K562 (cell line): ENCODE measurements around the gene FARP1. TPM values are rescaled to one million over a fixed set of nuclear protein-coding genes. Genes with fewer than 3 reads are reported as not detected.

Experiments used
- ATAC-seq: fragments of 200-7000 bp; cut with Tn5 transposase; 3 replicates; pipeline ENCODE4 v1.9.1; 2020; ENCODE audit warnings: moderate library complexity
- BruUV-seq: library from RNA; stranded (reverse); fragments of 400-500 nt; replicated peaks from 2 replicates; lab custom pipeline; 2021; lab: Mats Ljungman, UMichigan
- CTCF ChIA-PET: fragments of 300-600 bp; formaldehyde crosslinking; extraction: SDS; loops from one replicate; lab custom pipeline; 2021; ENCODE audit warnings: low intra/inter-chr PET ratio; lab: Yijun Ruan, JAX
- POLR2A ChIA-PET: fragments of 300-600, 350-650 bp; sonication (Branson Sonifier 250); formaldehyde crosslinking; extraction: SDS; loops from one replicate; lab custom pipeline; 2021; ENCODE audit warnings: antibody characterized with exemption, inconsistent platforms; lab: Yijun Ruan, JAX
- DNase-seq, 4 experiments: peaks; one replicate each; pipeline versions ENCODE4 v3.0.0 to v3.0.0-alpha.2; 2011 to 2018; ENCODE audit warnings: low spot score in 3 of 4, mixed read lengths in 3 of 4; ENCODE audit errors: extremely low read depth in 1 of 4
- FAIRE-seq: peaks from 2 replicates; lab custom pipeline; 2011; peaks lifted over from hg19 to GRCh38; lab: Jason Lieb, UNC
- H2AFZ ChIP-seq: 2 replicates; pipeline ENCODE4 v1.6.0; 2011; ENCODE audit warnings: low read depth, low read length, control low read depth, inconsistent platforms
- H3K27ac ChIP-seq: fragments of 200-600 bp; 3 replicates; pipeline ENCODE4 v1.8.0; 2011; ENCODE audit warnings: low read depth, mild to moderate bottlenecking, control low read depth, inconsistent platforms, low read length, moderate library complexity, mixed read lengths; ENCODE audit errors: extremely low read depth
- H3K27me3 ChIP-seq, 2 experiments: fragments of 300-600 bp in 1 of 2; 2 replicates in 1 of 2; 3 replicates in 1 of 2; pipeline versions ENCODE4 v1.6.0 to v1.8.0; 2011; ENCODE audit warnings: inconsistent platforms in 2 of 2, low read length in 2 of 2, mild to moderate bottlenecking in 1 of 2, mixed read lengths in 1 of 2, moderate library complexity in 1 of 2; ENCODE audit not compliant: control insufficient read depth in 2 of 2, insufficient read depth in 2 of 2
- H3K36me3 ChIP-seq: fragments of 300-600 bp; 3 replicates; pipeline ENCODE4 v1.8.0; 2011; ENCODE audit warnings: mild to moderate bottlenecking, low read length, inconsistent platforms; ENCODE audit not compliant: control insufficient read depth, insufficient read depth
- H3K4me1 ChIP-seq, 2 experiments: fragments of 200-600 bp in 1 of 2; replicated peaks in 1 of 2; 2 replicates in 1 of 2; 3 replicates in 1 of 2; pipeline versions ENCODE4 v1.5.1 to v1.8.0; 2011; ENCODE audit warnings: inconsistent platforms in 2 of 2, low read length in 2 of 2, mild to moderate bottlenecking in 1 of 2, mixed read lengths in 1 of 2, moderate library complexity in 1 of 2; ENCODE audit not compliant: control insufficient read depth in 2 of 2, insufficient read depth in 2 of 2
- H3K4me2 ChIP-seq: 2 replicates; pipeline ENCODE4 v1.6.1; 2011; ENCODE audit warnings: low read length, control low read depth, inconsistent platforms, mixed read lengths; ENCODE audit not compliant: insufficient read depth
- H3K4me3 ChIP-seq: fragments of 200-600 bp; sonication (generic), shearing (Covaris generic); 2 replicates; pipeline ENCODE4 v1.5.1; 2016; ENCODE audit warnings: control low read depth, inconsistent platforms
- H3K79me2 ChIP-seq: fragments of 200-600 bp; 3 replicates; pipeline ENCODE4 v1.8.0; 2011; ENCODE audit warnings: low read length, inconsistent platforms; ENCODE audit not compliant: control insufficient read depth, insufficient read depth
- H3K9ac ChIP-seq, 2 experiments: 2 replicates each; pipeline versions ENCODE4 v1.6.0 to v1.6.1; 2011; ENCODE audit warnings: low read depth in 2 of 2, low read length in 2 of 2, control low read depth in 1 of 2, inconsistent platforms in 1 of 2, mild to moderate bottlenecking in 1 of 2, mixed read lengths in 1 of 2; ENCODE audit not compliant: insufficient read depth in 1 of 2
- H3K9me1 ChIP-seq: one replicate; pipeline ENCODE4 v1.6.0; 2011; ENCODE audit warnings: inconsistent platforms, mild to moderate bottlenecking, low read length, moderate library complexity; ENCODE audit not compliant: control insufficient read depth, insufficient read depth
- H3K9me3 ChIP-seq: replicated peaks from 2 replicates; pipeline ENCODE4 v1.5.1; 2011; ENCODE audit warnings: low read depth, low read length, inconsistent platforms; ENCODE audit not compliant: control insufficient read depth, insufficient read depth
- H4K20me1 ChIP-seq: replicated peaks from 2 replicates; pipeline ENCODE4 v1.6.1; 2011; ENCODE audit warnings: low read length, inconsistent platforms, mixed read lengths; ENCODE audit not compliant: control insufficient read depth, insufficient read depth
- BCOR ChIP-seq: fragments of 450-650 bp; IDR thresholded peaks from 2 replicates; pipeline ENCODE4 v1.6.1; 2016
- BDP1 ChIP-seq: IDR thresholded peaks from 3 replicates; pipeline ENCODE4 v1.6.1; 2011; ENCODE audit not compliant: insufficient read length, insufficient read depth
- BMI1 ChIP-seq: fragments of 150-350 bp; IDR thresholded peaks from 2 replicates; pipeline ENCODE4 v1.6.1; 2014; ENCODE audit warnings: low read length
- CBFB ChIP-seq: sonication (generic); formaldehyde crosslinking; IDR thresholded peaks from 2 replicates; pipeline ENCODE4 v1.4.0; 2020; ENCODE audit warnings: mild to moderate bottlenecking, missing genetic modification reagents
- CREM ChIP-seq: IDR thresholded peaks from 2 replicates; pipeline ENCODE4 v1.6.1; 2014; ENCODE audit warnings: antibody characterized with exemption, low read depth
- CTBP1 ChIP-seq: fragments of 450-650 bp; IDR thresholded peaks from 2 replicates; pipeline ENCODE4 v1.6.1; 2016; ENCODE audit warnings: borderline replicate concordance
- KLF1 ChIP-seq: fragments of 450-650 bp; IDR thresholded peaks from 2 replicates; pipeline ENCODE4 v1.6.1; 2016; ENCODE audit warnings: missing genetic modification characterization, missing compliant biosample characterization
- MTF1 ChIP-seq: fragments of 250-450 bp; sonication (Bioruptor Pico); IDR thresholded peaks from 2 replicates; pipeline ENCODE4 v1.9.0; 2021; ENCODE audit warnings: moderate library complexity, mild to moderate bottlenecking, inconsistent platforms, borderline replicate concordance
- NONO ChIP-seq, 2 experiments: fragments of 200-400 bp in 1 of 2; fragments of 450-650 bp in 1 of 2; formaldehyde crosslinking in 1 of 2; IDR thresholded peaks; 2 replicates each; pipeline ENCODE4 v1.6.1; 2017; ENCODE audit warnings: low read depth in 2 of 2, mild to moderate bottlenecking in 2 of 2, moderate library complexity in 2 of 2, low read length in 1 of 2
- NR3C1 ChIP-seq: sonication (generic); formaldehyde crosslinking; IDR thresholded peaks from 2 replicates; pipeline ENCODE4 v1.8.1; 2022; ENCODE audit warnings: missing genetic modification reagents
- SIN3B ChIP-seq: fragments of 450-650 bp; IDR thresholded peaks from 2 replicates; pipeline ENCODE4 v1.6.1; 2017; ENCODE audit warnings: low read depth, mild to moderate bottlenecking, moderate library complexity
- ZNF589 ChIP-seq: fragments of 200-800 bp; sonication (Bioruptor generic); IDR thresholded peaks from 2 replicates; pipeline ENCODE4 v1.6.1; 2016; ENCODE audit warnings: low read depth, missing genetic modification characterization, missing compliant biosample characterization
- WGBS: fragments of 100-300 bp; shearing (Covaris generic); methylation state at CpG from one replicate; pipeline ENCODE4 v1.1.6; 2016; ENCODE audit warnings: low coverage, mixed read lengths; ENCODE audit not compliant: insufficient coverage; ENCODE audit errors: missing lambda C conversion rate; 5-methylcytosine and 5-hydroxymethylcytosine counted together
- in situ Hi-C: fragments of 300-500 bp; cut with MboI; formaldehyde crosslinking; loops from 4 replicates; pipeline ENCODE4 v1.15.0; 2018; ENCODE audit warnings: inconsistent platforms, mixed read lengths
- intact Hi-C: fragments of 100-400 bp; cut with micrococcal nuclease; formaldehyde crosslinking; loops from 2 replicates; pipeline ENCODE4 v1.14.2; 2022
- polyA plus RNA-seq, 8 experiments: library from polyadenylated mRNA; depleted of rRNA in 4 of 8; stranded (reverse) in 5 of 8; unstranded in 3 of 8; fragments of >200 nt; fragmentation: Nextera tagmentation in 2 of 8; fragmentation: Illumina TruSeq in 1 of 8; extraction: Ambion mirVana in 2 of 8; extraction: Trizol in 1 of 8; gene quantifications; 2 replicates each; pipeline versions ENCODE4 v1.2.1 to v1.2.3, GENCODE V29; 2011 to 2014; ENCODE audit warnings: inconsistent platforms in 1 of 8, missing spikeins in 1 of 8
- total RNA-seq, 7 experiments: library from RNA; depleted of rRNA in 6 of 7; stranded (reverse); fragments of >200 nt in 6 of 7; fragmentation: Illumina TruSeq in 2 of 7; extraction: Trizol in 2 of 7; gene quantifications; 2 replicates each; pipeline versions ENCODE4 v1.2.1 to v1.2.3, GENCODE V29; 2011 to 2021; ENCODE audit warnings: low replicate concordance in 1 of 7
- TF ChIP-seq, protein P1 (sequence below): sonication (generic); IDR thresholded peaks from 2 replicates; pipeline ENCODE4 v1.6.1; 2016
- TF ChIP-seq, protein P2 (sequence below): fragments of 250-450 bp; sonication (Bioruptor Pico); IDR thresholded peaks from 2 replicates; pipeline ENCODE4 v1.8.0; 2022; ENCODE audit warnings: moderate library complexity, mild to moderate bottlenecking, inconsistent platforms
- TF ChIP-seq, protein P3 (sequence below), 2 experiments: fragments of 150-350 bp in 1 of 2; IDR thresholded peaks; 2 replicates each; pipeline ENCODE4 v1.6.1; 2012 to 2016; ENCODE audit warnings: low read depth in 2 of 2, low read length in 2 of 2, mild to moderate bottlenecking in 1 of 2, moderate library complexity in 1 of 2
- TF ChIP-seq, protein P4 (sequence below): fragments of 450-650 bp; formaldehyde crosslinking; IDR thresholded peaks from 2 replicates; pipeline ENCODE4 v1.4.0; 2020; ENCODE audit warnings: mild to moderate bottlenecking, mixed read lengths

FARP1 gene
- total and polyA plus RNA-seq, 9 of the 15 experiments (the other 6 are each of a cell fraction or from before 2014, with no cell fraction given), result 0.03 to 0.29 (median 0.05) TPM; not detected in 3

DNA sequence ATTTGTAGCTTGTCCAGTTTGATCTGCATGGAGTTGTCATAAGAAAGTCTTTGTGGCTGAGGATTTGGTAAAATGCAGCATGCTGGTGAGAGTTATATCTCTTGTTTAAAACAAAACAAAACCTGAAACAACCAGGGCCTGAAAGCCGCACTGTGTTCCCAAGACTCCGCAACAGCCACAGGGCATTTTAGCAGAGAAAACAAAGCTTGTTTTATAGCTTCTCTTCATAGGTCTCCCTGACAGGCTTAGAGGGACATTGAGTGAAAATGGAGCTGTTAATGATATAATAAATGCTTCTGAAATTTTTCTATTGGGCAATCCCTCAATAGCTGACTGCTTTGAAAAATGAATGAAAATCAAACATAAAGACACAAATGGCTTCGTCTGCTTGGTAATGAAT lies 182.8 kb downstream of the FARP1 start:
- no peak overlapping the region for H3K27ac ChIP-seq
- intact Hi-C loops (no loop called here), in situ Hi-C loops (no loop called here)
- no peaks in the 10 kb centered on the region for H4K20me1 ChIP-seq
- H2AFZ ChIP-seq, result no peak overlapping the region
- no peaks in the 10 kb centered on the region for H3K9me3 ChIP-seq
- no peak overlapping the region for H3K9ac ChIP-seq
- no TSS peak for BruUV-seq
- no peaks in the 10 kb centered on the region; a peak in 1 of 5 replicates for H3K4me1 ChIP-seq
- no peak overlapping the region for H3K4me3 ChIP-seq
- no peaks in the 10 kb centered on the region for H3K79me2 ChIP-seq
- ChIA-PET POLR2A (no interaction called here), CTCF (no interaction called here)
- H3K36me3 ChIP-seq, result no peaks in the 10 kb centered on the region
- no peaks in the 10 kb centered on the region for H3K9me1 ChIP-seq
- WGBS, result 0% methylated on average over 3 of the region's 3 CpGs
- DNase-seq (no peak), ATAC-seq (no peak), FAIRE-seq (no peak)
- H3K27me3 ChIP-seq, result peaks cover 0 to 24% of the 10 kb centered on the region in 2 experiments; a peak in 3 of 5 replicates
- no peak overlapping the region for H3K4me2 ChIP-seq
- TF ChIP-seq NONO (IDR thresholded peaks at IDR 0.05; ENCODE audit: low read depth in 2 of 2, low read length in 1 of 2) (no peak), ZNF589 (no peak), BMI1 (no peak), BDP1 (no peak), MTF1 (CRISPR knock-in tag) (no peak), KLF1 (no peak), SIN3B (no peak), NR3C1 (CRISPR knock-in tag) (no peak), CREM (no peak), BCOR (no peak), CTBP1 (no peak), CBFB (no peak)
- TF ChIP-seq, protein P1, sequence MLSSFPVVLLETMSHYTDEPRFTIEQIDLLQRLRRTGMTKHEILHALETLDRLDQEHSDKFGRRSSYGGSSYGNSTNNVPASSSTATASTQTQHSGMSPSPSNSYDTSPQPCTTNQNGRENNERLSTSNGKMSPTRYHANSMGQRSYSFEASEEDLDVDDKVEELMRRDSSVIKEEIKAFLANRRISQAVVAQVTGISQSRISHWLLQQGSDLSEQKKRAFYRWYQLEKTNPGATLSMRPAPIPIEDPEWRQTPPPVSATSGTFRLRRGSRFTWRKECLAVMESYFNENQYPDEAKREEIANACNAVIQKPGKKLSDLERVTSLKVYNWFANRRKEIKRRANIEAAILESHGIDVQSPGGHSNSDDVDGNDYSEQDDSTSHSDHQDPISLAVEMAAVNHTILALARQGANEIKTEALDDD, result no peak
- TF ChIP-seq, protein P2, sequence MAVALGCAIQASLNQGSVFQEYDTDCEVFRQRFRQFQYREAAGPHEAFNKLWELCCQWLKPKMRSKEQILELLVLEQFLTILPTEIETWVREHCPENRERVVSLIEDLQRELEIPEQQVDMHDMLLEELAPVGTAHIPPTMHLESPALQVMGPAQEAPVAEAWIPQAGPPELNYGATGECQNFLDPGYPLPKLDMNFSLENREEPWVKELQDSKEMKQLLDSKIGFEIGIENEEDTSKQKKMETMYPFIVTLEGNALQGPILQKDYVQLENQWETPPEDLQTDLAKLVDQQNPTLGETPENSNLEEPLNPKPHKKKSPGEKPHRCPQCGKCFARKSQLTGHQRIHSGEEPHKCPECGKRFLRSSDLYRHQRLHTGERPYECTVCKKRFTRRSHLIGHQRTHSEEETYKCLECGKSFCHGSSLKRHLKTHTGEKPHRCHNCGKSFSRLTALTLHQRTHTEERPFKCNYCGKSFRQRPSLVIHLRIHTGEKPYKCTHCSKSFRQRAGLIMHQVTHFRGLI (CRISPR knock-in tag), result no peak
- TF ChIP-seq, protein P3, sequence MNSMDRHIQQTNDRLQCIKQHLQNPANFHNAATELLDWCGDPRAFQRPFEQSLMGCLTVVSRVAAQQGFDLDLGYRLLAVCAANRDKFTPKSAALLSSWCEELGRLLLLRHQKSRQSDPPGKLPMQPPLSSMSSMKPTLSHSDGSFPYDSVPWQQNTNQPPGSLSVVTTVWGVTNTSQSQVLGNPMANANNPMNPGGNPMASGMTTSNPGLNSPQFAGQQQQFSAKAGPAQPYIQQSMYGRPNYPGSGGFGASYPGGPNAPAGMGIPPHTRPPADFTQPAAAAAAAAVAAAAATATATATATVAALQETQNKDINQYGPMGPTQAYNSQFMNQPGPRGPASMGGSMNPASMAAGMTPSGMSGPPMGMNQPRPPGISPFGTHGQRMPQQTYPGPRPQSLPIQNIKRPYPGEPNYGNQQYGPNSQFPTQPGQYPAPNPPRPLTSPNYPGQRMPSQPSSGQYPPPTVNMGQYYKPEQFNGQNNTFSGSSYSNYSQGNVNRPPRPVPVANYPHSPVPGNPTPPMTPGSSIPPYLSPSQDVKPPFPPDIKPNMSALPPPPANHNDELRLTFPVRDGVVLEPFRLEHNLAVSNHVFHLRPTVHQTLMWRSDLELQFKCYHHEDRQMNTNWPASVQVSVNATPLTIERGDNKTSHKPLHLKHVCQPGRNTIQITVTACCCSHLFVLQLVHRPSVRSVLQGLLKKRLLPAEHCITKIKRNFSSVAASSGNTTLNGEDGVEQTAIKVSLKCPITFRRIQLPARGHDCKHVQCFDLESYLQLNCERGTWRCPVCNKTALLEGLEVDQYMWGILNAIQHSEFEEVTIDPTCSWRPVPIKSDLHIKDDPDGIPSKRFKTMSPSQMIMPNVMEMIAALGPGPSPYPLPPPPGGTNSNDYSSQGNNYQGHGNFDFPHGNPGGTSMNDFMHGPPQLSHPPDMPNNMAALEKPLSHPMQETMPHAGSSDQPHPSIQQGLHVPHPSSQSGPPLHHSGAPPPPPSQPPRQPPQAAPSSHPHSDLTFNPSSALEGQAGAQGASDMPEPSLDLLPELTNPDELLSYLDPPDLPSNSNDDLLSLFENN (IDR thresholded peaks at IDR 0.05; ENCODE audit: low read depth in 2 of 2, low read length in 2 of 2), result no peak
- TF ChIP-seq, protein P4, sequence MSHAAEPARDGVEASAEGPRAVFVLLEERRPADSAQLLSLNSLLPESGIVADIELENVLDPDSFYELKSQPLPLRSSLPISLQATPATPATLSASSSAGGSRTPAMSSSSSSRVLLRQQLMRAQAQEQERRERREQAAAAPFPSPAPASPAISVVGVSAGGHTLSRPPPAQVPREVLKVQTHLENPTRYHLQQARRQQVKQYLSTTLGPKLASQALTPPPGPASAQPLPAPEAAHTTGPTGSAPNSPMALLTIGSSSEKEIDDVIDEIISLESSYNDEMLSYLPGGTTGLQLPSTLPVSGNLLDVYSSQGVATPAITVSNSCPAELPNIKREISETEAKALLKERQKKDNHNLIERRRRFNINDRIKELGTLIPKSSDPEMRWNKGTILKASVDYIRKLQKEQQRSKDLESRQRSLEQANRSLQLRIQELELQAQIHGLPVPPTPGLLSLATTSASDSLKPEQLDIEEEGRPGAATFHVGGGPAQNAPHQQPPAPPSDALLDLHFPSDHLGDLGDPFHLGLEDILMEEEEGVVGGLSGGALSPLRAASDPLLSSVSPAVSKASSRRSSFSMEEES (CRISPR knock-in tag), result no peak
